Dedifferentiated amniotic fluid mesenchymal stem cell (primary cell): ENCODE measurements around the gene KLF15.

Experiments used
- DNase-seq: peaks from one replicate; pipeline ENCODE4 v3.0.0-alpha.2; 2016; ENCODE audit errors: extremely low spot score

Gene KLF15

DNA sequence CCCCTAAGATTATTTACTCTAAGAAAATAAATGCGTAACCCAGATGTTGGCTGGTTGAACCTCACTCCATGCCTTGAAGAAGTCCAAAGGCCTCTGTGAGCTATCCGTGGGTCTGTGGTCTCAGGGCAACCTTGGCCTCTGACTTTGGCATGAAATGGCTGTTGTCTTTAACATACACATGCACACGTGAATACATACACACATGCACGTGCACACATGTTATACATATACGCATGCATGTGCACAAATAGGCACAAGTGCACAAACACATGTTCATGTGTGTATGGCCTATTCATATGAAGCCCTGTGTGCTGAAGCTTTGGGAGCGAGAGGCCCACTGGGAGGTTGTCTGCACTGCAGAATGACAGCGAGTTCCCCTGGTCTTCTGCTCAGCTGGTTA lies 50.8 kb downstream of the KLF15 start:
- DNase-seq, result no peak

GRCh38 chr3:126305427-126305826 lies 51.8 kb downstream of the KLF15 start:
- DNase-seq, result no peak

DNA sequence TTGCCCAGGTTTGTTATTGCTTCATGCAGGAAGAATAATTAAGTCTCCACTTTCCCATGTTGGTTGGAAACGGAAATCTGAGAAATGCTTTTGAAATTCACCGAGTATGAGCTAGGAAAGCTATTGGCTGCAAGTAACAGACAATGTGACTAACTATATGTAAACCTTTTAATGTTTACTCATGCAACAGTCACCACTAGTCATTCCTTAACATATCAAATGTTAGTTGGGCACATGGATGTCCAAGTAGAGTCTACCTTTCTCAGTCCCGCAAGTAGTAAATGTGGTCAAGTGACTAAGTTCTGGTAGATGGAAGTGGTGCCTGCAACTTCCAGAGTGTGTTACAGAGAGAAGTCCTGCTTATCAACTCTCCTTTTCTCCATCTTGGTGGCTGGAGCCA lies 52.5 kb downstream of the KLF15 start:
- no peak for DNase-seq

DNA sequence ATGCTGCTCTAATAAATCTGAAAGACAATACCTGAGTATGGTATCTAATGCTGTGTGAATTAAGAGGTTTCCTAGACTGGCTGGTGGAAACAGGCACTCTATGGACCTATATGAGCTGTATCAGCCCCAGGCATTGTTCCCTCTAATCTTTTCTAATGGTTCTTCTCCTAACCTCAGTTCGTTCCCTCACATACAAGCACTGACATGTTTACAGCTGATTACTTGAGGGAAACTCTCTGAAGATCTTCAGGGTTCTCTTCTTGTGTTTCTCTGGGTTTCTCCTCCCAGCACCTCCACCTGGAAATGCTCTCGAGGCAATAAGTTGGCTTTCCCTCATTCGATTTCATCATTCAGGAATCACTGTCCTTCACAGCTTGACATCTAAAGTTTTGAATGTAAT lies 52.9 kb downstream of the KLF15 start:
- DNase-seq, result no peak

- DNase-seq, result no peak
These were observed 53.9 kb downstream of the KLF15 start for GRCh38 chr3:126303272-126303671.

DNA sequence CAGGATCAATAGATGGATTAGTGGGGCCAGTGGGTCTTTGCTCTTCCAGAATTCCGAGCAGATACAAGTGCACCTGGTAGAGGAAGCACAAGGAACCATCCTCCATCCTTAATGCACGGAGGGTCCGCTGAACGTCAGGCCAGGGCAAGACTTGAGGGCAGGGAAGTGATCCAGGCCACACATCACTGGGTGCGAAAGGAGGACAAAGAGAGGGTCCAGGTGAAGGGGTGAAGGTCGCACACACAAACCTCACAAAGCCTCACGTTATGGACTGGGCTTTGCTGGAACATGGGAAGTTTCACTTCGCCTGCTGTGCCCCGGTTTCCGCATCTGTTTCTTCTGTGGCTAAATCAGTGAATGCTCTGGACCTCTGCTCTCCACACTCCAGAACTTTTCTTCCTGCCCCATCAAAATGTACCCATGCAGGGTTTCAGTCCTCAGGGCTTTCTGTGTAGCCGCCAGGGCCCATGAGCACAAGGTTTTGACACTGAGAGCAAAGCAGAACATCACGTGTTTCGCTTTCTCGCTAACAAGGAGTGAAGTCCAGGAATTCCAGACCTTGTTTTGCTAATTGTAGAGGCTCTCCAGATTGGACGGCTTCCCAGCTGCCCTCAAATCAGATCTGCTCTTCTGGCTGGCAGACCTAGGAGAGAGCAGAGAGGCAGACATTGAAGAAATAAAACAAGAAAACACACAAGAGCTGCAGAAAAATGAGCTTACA lies 56.3 kb downstream of the KLF15 start:
- DNase-seq, result no peak

- no peak for DNase-seq
These were observed 57.0 kb downstream of the KLF15 start for GRCh38 chr3:126300001-126300760.

DNA sequence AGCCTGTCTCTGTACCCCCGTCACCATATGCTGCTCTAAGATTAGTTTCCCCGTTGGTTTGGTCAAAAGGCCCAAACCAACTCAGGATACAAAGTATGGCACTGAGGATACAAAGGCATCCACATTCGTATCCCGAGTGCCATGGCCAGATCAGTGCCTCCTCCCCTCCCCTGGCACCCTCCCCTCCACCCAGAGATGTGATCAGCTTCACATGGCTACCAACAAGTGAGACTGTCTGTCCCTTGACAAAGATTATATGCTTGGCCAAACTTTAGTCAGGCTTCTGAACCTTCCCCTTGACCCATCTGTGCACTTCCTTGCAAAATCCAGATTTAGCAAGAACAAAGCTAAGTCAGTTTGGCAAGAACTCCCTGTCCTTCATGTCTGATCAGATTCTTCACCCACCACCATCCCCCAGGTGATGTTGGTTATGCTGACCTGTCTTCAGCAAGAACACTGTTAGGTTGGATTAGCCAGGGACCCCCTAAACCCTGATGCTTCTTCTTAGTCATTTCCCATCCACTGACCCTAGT lies 61.7 kb downstream of the KLF15 start:
- DNase-seq, result no peak

DNA sequence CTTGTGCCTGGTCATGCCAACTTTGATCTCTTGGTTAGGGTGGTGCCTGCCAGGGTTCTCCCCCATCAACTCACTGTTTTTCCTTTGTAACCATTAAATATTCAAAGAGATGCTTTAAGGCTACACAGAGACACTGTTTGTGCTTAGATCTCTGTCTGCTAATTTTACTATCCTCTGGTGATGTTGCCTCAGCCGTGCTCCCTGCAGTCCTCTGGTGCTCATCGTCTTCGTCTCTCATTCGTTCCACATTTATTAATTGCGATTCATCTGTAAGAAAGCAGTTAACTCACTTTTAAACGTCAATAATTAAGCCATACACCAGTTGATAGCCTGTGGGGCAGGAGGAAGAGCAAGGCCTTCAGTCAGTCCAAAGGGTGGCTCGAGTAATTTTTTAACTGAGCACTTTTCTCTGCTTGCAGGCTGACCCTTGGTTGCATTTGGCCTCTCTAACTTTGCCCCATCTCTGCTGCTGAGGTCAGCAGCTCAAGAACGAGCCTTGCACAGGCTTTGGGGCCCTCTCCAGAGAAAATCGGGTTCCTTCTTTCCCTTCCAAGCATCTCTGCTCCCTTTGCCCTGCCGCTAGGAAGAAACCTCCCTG lies 62.9 kb downstream of the KLF15 start:
- DNase-seq, result no peak

DNA sequence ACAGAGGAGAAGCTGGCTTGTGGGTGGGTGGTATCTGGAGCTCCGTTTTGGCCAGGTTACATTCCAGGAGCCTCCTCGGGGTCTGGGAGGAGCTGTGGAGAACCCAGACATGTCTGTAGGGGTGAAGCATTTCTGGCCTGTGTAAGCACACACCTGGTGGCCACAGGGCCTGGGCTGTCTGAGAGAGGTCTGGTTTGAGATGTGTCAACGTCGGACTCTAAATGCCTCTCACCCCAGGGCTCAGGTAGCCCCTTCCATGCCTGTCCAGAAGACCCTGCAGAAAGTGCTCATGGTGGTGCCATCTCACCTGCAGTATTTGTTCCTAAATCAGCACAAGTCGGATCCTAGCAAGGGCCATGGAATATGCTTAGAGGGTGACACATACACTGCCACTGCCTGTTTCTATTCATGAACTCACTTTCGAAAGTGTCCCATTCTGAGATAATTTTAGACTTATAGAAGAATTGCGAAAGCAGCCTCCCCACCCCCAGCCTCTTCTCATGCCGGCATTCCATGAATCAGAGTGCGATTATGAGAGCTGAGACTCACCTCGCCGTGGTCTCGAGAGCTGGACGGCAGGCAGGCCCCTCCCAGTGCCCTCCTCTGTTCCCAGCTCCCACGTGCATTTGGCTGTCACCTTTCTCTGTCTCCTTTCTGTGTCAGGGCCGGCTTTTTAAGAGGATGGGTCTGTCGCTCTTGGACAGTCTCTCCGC lies 63.7 kb downstream of the KLF15 start:
- DNase-seq, result no peak
